ENCODE results near the gene ASCC3.

ASCC3 gene

DNA sequence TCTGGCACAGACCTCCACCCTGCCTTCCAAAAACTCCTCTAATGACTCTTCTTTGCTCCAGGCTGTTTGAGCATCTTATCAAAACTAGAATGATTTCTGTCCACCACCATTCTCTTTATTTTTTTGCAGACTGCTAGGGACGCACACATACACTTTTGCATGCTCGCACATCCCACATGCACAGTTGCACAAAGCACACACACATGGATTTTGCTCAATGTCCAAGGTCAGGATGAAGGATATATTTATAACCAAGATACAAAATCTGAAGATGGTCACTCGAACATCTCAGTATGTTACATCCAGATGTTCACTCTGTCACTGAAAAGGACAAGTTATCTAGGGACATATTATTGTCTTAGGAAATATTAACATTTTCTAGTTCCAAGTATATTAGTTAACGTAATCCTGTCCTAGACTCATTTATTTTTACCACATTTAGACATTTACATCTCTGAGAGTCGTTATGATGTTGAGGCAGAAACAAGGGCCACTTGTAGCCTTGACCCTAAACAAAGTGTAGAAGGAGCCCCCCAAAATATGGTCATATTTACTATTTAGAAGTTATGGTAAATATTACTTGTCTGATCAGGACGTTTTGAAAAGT, 413.0 kb downstream of the ASCC3 start:
- Mint-ChIP-seq H3K9me3 (peaks cover 15% of the 10 kb centered on the region), H3K27ac (no peak overlapping the region), H3K4me1 (peaks cover 19% of the 10 kb centered on the region), H3K27me3 (peaks cover 82% of the 10 kb centered on the region), H3K4me3 (no peak overlapping the region), H3K36me3 (ENCODE audit: low read depth) (peaks cover 17% of the 10 kb centered on the region)
- ATAC-seq (no peak), DNase-seq (no peak)

DNA sequence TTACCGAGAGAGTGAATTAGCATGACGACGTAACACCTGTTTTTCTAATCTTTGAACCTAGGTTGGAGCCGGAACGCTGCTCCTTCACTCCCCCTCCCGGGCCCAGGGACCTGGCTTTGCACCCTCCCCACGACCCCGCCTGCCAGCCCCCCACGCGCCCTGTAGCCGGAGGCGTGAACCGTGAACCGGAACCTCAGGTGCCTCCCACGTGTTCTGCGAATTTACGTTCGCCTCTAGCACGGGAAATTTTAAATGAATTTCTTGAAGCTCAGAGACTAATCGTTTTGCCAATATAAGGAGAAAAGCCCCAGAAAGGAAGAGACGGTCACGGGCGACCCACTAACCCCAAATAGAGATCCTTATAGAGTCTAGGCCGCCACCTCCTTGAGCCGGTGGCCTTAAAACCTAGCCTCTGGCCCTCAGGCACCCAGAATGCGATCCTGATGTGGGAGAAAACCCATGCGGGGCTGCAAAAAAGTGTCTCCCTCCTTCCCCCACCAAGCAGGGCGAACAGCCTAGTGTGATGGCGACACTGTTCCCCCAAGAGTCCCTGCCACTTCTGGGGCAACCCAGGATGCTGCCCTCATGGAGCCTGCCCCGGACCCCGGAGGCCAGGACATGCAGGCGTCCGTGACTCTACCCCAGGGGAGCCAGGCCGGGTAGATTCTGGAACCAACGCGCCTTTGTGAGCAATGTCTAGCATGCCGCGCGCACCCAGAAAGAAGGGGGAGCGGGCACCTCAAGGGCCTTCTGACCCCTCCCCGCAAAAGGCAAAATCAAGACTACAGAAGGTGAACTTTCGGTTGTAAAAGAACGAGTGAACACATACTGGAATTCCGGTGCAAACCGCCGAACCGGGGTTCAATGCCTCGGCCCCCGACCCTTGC, 413.8 kb downstream of the ASCC3 start:
- ATAC-seq (no peak), DNase-seq (no peak)
- Mint-ChIP-seq H3K27ac (peak overlapping the region; percentile 49), H3K36me3 (ENCODE audit: low read depth) (peaks cover 17% of the 10 kb centered on the region), H3K9me3 (peaks cover 18% of the 10 kb centered on the region), H3K4me3 (no peak overlapping the region), H3K27me3 (peaks cover 86% of the 10 kb centered on the region), H3K4me1 (peaks cover 14% of the 10 kb centered on the region)

DNA sequence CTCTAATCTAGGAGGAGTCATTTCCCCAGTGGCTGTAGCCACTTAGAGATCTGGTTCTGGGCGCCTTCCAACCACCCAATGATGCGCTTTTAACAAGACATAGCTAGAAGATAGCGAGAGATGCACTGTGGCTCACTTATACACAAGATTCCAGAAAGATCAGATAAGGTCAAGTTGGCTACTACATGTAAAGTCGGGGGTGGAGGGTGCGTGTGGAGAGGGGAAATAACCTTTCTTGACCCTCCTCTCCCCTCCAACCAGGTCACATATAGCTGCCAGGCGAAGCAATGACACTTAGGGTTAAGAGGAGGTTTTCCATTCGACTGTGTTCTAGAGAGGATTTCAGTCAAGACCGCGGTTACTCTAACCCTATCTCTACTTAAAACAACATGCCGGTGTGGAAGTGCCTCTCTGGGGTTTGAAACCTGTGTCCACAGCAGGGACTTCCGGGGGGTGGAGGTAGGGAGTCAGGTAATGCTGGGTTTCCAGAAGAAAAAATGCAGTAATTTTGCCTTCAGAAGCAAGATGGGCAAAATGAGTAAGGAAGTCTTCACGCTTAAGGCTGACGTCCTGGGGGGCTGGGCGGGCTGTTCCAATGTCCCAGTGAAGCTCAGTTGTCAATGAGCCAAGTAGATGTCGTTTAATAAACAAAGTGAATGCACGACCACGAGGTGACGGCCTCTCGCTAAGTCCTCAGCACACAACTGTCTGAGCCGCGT, 414.6 kb downstream of the ASCC3 start:
- Mint-ChIP-seq H3K27ac (peak overlapping the region; percentile 49), H3K4me3 (no peak overlapping the region), H3K4me1 (peaks cover 20% of the 10 kb centered on the region), H3K36me3 (ENCODE audit: low read depth) (peaks cover 17% of the 10 kb centered on the region), H3K9me3 (peaks cover 23% of the 10 kb centered on the region), H3K27me3 (peaks cover 89% of the 10 kb centered on the region)
- DNase-seq, result no peak
- no peak for ATAC-seq

DNA sequence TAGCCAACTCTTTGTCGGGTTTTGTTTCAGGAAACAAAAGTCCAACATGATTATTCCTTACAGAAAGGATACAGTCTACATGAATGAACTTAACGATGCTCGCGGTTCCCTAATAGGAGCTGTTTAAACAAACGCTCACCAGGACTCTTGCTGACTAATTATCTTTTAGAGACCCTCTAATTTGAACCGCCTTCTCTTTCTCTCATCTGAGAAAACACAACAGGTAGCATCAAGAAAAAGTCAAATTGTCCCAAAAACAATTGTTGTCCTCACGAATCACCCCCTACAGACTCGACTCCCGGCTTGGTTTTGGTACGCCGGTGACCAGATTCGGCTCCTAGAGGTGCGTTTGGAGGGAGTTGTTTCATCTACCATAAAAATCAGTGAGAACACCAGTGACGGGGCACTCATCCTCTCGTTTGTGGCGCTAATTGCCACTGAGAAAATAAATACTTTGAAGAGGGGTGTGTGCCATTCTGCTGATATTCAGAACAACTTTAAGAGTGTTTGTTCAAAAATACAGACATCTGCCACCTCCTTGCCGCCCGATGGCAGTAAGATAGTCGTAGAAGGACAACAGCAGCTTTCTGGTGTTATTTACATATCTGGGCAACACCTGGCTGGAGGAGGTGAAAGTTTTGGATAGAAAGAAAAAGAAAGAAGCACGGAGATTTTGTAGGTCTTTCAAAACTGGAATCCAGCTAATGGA, 415.3 kb downstream of the ASCC3 start:
- peaks cover 88% of the 10 kb centered on the region for H3K27me3 Mint-ChIP-seq
- peaks cover 23% of the 10 kb centered on the region for H3K9me3 Mint-ChIP-seq
- DNase-seq (no peak), ATAC-seq (no peak)
- H3K36me3 Mint-ChIP-seq (ENCODE audit: low read depth), result peaks cover 17% of the 10 kb centered on the region
- no peak overlapping the region for H3K27ac Mint-ChIP-seq
- H3K4me1 Mint-ChIP-seq, result peaks cover 20% of the 10 kb centered on the region
- H3K4me3 Mint-ChIP-seq, result peak overlapping the region; percentile 48

DNA sequence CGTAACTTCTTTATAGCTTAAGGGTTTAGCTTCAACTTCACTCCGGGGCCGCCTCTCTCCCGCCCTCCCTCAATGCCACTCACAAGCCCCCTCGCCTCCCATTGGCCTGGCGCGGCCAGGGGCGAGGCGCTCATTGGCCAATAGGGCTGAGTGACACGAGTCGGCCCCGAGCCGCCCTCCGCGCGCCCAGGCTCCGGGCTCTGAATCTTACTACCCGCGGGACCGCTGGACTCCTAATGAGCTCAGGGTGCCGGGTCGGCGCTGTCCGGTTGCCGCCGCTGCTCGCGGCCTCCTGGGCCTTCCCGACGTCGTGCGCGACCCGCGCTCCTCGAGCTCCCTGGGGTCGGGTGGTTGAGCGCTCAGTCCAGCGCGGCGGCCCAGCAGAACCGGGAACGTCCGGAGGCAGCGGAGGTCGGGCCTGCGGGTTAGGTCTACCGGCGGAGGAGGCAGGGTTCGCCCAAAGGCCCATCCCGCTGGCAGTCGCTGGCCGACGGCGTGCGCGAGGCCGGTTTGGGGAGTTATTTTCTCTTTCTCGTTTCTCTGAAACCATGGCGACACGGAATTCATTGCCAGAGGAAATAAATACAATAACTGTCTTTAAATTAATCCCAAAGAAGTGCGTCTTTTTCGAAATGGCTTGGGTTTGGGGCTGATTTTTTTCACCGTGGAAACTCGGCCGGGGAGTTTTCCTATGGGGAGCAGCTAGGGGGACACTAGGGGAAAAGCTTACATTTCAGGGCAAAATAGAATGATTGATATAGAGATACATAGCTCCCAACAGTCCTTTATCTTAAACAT, 416.0 kb downstream of the ASCC3 start, which contains the start of gene SIM1:
Gene SIM1 (minus strand): TSS at position 19 of the 798 bp plus-strand sequence. CDS start 1,453 bp downstream, outside the sequence.
- H3K27ac Mint-ChIP-seq, result no peak within 1 kb of the TSS
- peak within 1 kb of the TSS; percentile 48 for H3K4me3 Mint-ChIP-seq
- peaks cover 23% of the 10 kb centered on the region for H3K9me3 Mint-ChIP-seq
- H3K36me3 Mint-ChIP-seq (ENCODE audit: low read depth), result peaks cover 17% of the 10 kb centered on the region
- H3K27me3 Mint-ChIP-seq, result peaks cover 87% of the 10 kb centered on the region
- no peak for DNase-seq
- H3K4me1 Mint-ChIP-seq, result peaks cover 20% of the 10 kb centered on the region
- peak; percentile 66 for ATAC-seq

DNA sequence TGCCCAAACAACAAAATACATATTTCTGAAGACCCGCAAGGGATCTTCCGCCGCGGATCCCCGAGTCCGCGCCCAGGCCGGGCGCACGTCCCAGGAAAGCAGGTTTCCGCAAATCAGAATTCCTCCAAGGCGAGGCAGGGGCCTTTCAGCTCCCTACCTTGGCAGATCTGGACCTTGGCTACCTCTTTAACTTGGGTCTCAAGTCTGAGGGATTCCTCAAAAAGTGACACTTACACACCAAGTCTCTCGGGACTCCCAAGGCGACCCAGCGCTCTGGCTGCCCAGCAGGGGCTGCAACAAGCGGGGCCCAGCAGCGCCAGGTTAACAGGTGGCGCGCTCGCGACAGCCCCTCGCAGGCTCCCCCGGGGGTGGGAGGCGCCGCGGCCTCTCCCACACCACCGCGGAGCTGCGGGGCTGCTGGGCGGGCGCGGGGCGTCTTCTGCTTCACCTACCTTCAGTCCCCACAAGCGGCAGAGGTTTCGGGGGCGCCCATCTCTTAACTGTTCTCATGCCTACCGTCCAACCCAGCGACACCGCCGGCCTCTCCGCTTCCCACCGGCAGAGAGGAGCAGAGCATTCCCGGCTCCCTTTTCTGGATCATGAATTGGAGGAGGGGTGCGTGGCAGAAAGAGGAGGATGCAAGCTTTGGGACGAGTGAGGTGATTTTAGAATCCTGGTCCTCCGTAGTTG, 416.8 kb downstream of the ASCC3 start:
- H3K4me1 Mint-ChIP-seq, result peaks cover 20% of the 10 kb centered on the region
- peaks cover 19% of the 10 kb centered on the region for H3K36me3 Mint-ChIP-seq (ENCODE audit: low read depth)
- peaks cover 88% of the 10 kb centered on the region for H3K27me3 Mint-ChIP-seq
- DNase-seq, result no peak
- H3K4me3 Mint-ChIP-seq, result no peak overlapping the region
- H3K27ac Mint-ChIP-seq, result no peak overlapping the region
- ATAC-seq, result no peak
- H3K9me3 Mint-ChIP-seq, result peaks cover 30% of the 10 kb centered on the region

DNA sequence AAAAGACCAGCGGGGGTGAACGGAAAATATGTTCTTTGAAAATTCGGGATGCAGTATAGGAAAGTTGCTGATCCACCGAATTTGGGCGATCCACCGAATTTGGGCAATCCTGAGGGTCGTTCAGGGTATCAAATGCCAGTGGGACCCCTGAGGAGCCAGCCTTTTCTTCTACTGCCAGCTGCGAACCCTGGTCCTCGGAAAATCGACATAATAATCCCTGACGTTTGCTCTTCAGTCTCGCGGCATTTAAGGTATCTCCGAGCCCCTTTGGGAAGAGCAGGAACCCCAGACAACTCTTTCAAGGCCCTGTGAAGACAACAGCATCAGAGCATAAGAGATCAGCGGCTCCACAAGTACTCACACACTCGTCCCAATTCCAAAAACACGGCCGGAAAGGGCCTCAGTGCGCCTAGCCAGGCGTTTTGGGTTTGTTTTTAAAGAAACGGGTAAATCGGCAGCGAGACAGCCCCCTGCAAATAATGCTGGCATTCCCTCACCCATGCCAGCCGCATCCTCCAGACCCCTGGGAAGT, 417.4 kb downstream of the ASCC3 start:
- Mint-ChIP-seq H3K36me3 (ENCODE audit: low read depth) (peaks cover 21% of the 10 kb centered on the region), H3K4me3 (no peak overlapping the region), H3K27me3 (peaks cover 91% of the 10 kb centered on the region), H3K4me1 (peaks cover 20% of the 10 kb centered on the region), H3K27ac (no peak overlapping the region), H3K9me3 (peaks cover 36% of the 10 kb centered on the region)
- DNase-seq (no peak), ATAC-seq (no peak)

DNA sequence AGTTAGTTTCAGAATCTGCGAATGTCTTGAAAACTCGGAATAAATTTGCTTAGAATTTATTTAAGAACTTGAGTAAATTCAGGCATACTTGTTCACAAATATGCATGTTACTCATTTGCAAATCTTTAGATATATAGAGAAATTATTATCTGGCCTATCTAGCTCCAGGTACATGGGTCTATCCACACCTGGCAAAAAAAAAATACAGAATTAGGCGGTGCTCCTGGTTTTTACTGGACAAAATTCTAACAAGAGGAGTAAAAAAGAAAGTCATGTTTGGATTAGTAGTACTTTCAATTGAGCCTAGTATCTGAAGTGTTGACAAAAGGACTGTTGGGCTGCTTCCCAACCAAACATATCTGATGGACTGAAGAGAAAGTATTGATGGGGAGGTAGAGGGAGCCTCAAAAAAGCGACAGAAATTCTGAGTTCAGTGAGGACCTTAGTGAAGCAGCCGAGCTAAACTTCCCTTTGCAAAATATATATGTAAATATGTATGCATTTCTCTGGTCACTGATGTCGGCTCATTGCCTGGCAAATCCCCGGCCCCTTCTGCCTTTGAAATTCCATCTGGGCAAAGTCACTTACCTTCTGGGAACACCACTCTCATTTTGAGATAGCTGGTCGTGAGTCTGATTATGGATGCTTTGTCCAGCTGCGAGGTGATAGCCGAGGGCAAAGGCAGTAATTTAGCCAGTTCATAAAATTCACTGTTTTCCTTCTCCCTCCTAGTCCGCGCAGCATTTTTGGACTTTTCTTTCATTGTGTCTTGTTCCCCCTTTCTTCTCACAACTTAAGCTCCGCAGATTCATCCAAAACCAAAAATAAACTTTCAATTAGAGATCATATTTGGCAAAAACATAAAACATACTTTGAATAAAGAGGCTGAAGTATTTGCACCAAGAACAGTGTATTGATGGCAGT, 418.2 kb downstream of the ASCC3 start:
- Mint-ChIP-seq H3K27ac (no peak overlapping the region), H3K27me3 (peaks cover 91% of the 10 kb centered on the region), H3K4me3 (no peak overlapping the region), H3K9me3 (peaks cover 35% of the 10 kb centered on the region), H3K4me1 (peaks cover 19% of the 10 kb centered on the region), H3K36me3 (ENCODE audit: low read depth) (peaks cover 19% of the 10 kb centered on the region)
- DNase-seq, result no peak
- ATAC-seq, result no peak

DNA sequence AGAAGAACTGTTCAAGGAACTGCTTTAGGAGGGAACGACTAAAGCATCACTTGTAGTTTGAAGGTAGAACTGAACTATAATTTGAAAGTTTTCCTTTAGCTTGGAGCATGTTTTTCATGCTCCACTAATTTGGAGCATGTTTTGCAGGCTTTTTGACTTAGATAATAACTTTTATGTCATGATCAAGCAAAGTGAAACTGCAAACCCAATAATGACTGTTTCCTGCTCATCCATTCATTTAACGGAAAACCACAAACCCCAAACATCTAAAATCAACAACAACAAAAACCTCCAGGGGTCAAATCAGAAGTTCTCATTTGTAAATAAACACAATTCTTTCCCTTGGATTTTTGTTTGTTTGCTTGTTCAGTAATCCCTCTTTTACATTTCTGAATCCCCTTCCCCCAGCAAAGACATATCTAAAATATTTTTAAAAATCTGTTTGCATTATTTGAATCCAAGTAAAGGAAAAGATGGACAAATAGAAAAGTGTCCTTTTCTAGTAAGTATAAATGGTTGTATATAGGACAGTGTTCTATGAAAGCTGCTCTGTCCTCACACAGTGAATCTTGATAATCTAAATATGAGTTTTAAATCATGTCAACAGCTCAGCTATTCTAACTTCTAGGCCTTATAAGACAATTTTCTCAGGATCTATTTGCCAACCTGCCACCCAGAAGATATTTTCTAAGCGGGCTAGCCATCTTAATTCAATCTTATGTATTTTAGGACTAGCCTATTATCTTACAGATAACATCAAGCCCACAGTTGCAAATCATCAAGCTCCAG, 419.0 kb downstream of the ASCC3 start:
- Mint-ChIP-seq H3K27ac (no peak overlapping the region), H3K27me3 (peaks cover 90% of the 10 kb centered on the region), H3K9me3 (peaks cover 32% of the 10 kb centered on the region), H3K4me1 (peaks cover 20% of the 10 kb centered on the region), H3K4me3 (no peak overlapping the region), H3K36me3 (ENCODE audit: low read depth) (peaks cover 17% of the 10 kb centered on the region)
- ATAC-seq (no peak), DNase-seq (no peak)

DNA sequence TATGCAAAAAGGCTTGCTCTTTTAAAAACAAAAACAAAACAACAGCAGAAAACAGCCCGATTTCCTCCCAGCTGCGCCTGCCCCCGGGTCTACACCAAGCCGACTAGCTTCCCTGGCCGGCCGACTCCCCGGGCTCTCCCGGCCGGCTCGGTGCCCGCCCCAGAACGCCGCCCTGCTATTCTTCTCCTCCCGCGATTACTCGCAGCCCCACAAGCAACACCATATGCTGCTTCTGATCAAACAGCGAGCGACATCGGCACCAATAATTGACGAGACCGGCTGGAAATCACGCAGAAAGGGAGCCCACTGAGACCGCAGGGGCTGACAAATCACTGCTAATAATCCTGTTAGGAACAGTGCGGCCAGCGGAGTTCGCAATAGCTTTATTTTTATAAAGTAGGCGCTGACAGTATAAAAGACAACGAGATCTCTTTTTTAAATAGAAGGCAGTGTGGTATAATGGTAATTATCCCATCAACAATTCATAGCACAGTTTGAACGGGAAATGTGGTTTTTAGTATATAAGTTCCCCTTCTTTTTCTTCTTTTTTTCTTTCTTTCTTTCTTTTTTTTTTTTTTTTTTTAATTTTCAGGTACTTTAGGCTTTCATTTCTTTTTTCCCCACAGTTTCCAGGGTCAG, 419.7 kb downstream of the ASCC3 start:
- Mint-ChIP-seq H3K9me3 (peaks cover 31% of the 10 kb centered on the region), H3K4me1 (peaks cover 17% of the 10 kb centered on the region), H3K27me3 (peaks cover 90% of the 10 kb centered on the region), H3K4me3 (no peak overlapping the region), H3K27ac (no peak overlapping the region), H3K36me3 (ENCODE audit: low read depth) (peaks cover 16% of the 10 kb centered on the region)
- DNase-seq (no peak), ATAC-seq (no peak)

DNA sequence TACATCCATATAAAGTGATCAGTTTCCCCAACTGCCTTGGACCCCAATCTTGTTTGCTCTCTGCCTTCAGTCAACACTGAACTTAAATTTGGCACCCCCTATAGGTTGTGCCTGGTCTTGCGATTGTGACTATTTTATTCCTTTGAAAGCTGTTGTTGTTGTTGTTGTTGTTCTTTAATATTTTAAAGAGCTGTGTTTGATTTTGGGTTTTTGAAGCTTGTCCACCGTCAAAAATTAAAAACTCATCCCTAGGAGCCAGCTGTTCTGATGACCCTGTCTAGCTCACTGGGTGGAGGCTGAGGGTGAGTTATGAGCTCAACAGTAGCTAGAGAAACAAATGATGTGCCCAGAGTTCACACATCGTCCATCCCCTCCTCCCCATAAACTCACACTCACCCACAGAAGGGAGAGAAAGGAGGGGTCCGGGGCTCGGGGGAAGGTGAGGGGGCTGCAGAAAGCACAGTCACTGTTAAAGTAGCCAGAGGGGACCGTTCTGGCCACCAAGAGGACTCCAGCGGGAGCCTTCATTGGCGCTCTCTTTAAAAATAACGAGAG, 420.4 kb downstream of the ASCC3 start:
- peaks cover 20% of the 10 kb centered on the region for H3K36me3 Mint-ChIP-seq (ENCODE audit: low read depth)
- peaks cover 28% of the 10 kb centered on the region for H3K9me3 Mint-ChIP-seq
- no peak overlapping the region for H3K27ac Mint-ChIP-seq
- ATAC-seq (no peak), DNase-seq (no peak)
- no peak overlapping the region for H3K4me3 Mint-ChIP-seq
- H3K4me1 Mint-ChIP-seq, result peaks cover 14% of the 10 kb centered on the region
- H3K27me3 Mint-ChIP-seq, result peaks cover 90% of the 10 kb centered on the region
